HG03097 (cell line): ENCODE results near the gene CNOT6.

ENCODE experiments used
- ATAC-seq: cut with Tn5 transposase; IDR thresholded peaks from one replicate; pipeline ENCODE4 v1.9.1; 2021; ENCODE audit not compliant: unreplicated experiment, low FRiP score

Gene CNOT6

DNA sequence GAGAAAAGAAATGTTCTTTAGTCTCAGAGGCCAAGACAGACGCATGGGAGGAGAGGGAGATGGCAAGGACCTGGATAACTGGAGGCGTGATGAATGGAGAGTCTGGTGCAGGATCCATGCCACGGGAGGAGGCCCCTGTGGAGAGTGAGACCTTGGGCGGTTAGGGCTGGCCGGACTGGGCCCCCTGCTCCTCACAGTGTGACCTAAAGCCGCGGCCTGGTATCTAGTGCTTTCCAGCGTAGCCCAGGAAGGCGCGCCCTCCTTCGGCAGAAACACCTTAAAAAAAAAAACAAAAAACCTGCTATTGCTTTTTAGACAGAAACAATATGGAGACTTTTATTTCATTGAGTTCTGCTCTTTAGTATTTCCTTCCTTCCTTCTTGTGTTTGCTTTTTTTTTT, 64.1 kb downstream of the CNOT6 start:
- ATAC-seq = no peak

DNA sequence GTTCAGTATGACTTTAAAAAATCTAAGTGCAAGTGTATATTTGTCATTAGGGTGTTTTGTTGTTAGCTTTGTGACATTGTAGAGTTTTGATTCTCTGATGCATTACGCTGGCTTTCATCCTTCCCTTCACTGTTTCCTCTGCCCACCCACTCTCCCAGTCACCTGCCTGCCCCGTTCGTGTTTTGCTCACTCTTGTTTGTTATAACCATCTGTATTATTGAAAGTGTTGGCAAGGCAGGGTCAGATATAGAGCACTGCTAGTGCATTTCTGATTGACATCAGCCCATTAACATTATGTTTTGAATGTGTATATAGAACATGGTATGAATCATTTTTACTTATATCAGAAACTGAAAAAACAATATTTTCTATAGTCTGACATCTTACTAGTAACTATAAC, 69.8 kb downstream of the CNOT6 start:
- no peak for ATAC-seq

DNA sequence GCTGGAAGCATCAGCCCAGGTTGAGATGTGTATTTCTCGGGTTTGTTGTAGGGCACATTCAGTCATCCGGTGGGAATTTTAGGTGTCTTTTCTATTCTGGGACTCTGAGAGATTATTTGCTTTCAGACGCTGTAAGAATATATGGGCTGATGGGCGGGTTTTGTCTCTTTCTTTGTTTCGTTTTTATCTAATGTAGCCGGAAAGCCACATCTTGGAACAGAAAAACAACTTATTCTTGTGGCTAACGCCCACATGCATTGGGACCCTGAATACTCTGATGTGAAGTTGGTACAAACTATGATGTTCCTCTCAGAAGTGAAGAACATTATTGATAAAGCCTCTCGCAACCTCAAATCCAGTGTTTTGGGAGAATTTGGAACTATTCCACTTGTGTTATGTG, 74.7 kb downstream of the CNOT6 start:
- no peak for ATAC-seq

DNA sequence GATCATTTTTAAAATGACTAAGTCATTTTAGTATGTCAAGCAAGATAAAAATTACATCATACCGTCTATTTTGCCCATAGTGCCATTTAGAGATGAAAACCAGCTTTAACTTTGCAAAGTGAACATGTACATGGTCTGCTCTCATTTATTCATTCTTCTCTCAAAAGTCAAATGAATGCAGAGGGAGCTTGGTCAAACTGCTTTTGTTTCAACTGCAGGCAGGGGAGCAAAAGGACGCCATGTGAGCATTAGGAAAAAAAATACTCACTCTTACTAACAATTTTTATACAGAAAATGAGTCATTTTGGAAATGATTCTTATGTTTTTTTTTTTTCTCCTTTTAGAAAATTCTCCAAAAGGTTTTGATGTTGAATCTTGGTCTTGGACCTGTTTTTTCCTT, 81.4 kb downstream of the CNOT6 start:
- ATAC-seq = no peak

DNA sequence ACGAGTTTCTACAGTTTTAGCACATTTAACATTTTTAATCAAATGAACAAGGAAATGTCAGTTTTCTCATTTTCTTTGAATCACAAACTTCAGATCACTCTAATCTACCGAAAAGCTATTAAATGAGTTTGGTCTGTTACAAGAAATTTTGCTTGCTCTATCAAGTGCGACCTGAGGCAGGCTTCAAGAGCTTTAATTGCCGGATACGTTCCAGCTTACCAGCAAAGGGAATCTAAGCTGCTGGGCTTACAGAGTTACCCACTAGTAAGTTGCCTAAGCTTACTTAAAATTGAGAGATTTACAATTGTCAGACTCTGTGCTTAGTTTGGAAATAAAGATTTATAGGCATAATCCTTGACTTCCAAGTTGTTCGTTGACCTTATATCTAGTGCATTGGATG, 86.5 kb downstream of the CNOT6 start:
- ATAC-seq = no peak

DNA sequence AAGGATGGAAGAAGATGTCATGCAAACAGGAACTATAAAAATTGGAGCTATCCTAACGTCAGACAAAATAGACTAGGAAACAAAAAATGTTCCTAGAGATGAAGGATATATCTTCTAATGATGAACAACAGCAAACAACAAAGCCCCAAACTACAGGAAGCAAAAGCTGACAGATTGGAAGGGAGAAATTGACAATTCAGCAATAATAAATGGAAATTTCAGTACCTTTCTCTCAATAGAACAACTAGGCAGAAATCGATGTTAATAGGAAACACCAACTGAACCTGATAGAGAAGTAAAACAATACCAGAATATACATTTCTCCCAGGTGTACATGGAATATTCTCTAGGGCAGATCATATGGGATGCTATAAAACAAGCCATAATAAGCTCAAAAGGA, 89.6 kb downstream of the CNOT6 start:
- no peak for ATAC-seq

DNA sequence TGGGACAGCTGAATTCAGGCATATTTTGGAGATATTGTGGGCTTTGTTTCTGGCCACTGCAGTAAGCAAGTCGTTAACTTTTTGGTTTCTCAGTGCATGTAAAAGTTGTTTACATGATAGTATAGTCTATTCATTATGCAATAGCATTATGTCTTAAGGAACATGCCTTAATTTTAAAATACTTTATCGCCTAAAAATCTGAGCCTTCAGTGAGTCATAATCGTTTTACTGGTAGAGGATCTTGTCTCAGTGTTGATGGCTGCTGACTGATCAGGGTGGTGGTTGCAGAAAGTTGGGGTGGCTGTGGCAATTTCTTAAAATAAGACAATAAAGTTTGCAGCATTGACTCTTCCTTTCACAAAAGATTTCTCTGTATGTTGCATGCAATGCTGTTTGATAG, 92.0 kb downstream of the CNOT6 start:
- ATAC-seq = no peak

DNA sequence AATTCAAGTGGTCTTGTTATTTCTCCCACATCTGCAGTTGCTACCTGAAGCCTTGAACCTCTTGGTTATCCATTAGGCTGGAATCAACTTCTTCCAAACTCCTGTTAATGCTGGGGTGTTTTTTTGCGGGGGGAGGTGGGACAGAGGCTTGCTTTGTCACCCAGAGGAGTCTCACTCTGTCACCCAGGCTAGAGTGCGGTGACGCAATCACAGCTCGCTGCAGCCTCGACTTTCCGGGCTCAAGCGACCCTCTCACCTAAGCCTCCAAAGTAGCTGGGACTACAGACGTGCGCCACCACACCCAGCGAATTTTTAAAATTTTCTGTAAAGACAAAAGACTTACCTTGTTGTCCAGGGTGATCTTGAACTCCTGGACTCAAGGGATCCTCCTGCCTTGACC, 92.7 kb downstream of the CNOT6 start:
- ATAC-seq = no peak

DNA sequence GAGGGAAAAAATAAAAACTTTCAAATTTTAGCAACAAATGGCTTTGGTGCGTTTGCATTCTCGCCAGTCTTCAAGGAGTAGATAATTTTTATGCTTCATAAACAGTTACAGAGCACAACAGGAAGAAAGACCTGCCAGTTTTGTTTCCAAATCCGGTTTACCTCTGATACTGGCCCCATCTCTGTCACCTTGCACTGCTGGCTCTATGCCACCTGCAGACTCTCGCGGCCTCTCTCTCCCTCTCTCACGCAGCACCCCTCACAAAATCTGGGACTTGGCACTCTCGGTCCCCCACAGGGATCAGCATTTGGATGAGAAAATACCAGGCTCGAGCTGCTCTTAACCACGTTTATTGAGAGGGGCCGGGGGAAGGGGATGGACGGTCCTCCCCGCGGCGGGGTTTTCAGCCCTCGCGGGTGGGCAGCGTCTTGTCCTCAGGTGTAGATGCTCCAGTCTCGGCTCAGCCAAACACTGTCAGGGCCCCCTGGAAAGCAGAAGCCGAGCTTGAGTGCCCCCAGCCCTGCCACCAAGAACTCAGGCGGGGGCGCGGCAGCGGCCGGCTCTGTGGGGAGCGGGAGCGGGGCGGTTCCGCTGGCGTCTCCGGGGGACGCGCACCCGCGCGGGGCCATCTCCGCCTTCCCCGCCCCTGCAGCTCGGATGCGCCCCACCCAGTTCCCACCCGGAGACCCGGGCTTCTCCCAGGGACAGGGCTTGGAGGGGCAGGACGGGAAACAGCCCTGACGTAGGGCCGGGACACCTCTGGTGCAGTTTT, 95.8 kb downstream of the CNOT6 start:
- no peak for ATAC-seq

DNA sequence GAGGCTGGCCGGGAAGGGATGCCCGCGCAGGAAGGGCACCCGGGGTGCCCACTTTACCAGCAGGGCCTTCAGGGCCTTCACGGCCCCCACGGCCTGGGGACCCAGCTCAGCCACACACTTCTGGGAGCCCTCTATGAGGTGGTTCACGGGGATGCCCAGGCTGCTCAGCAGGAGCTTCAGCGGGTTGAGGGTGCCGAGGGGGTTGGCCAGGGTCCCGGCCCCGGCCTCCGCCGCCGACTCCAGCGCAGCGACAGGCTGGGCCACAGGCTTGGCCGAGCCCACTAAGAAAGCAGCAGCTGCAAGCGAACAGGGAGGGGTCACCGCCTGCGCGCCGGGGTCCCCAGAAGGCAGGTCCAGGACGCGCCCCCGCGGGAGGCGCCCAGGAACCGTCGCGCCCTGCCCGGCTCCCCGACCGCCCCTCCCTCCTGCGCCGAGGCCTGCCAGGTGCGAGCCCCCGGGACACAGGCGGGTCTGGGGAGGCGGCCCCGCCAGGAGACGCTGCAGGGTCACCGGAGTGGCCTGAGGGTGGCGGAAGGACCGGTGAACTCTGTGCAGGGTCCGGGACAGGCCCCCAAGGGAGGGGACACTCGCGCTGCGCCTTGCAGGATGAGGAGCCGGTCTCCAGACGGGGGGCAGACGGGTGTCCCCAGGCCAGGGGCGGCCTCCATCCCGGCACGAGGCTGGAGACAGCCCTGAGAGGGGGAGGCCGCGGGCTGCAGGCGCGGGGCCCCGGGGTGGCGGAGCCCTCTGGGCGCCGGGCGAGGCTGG, 96.5 kb downstream of the CNOT6 start:
- no peak for ATAC-seq

DNA sequence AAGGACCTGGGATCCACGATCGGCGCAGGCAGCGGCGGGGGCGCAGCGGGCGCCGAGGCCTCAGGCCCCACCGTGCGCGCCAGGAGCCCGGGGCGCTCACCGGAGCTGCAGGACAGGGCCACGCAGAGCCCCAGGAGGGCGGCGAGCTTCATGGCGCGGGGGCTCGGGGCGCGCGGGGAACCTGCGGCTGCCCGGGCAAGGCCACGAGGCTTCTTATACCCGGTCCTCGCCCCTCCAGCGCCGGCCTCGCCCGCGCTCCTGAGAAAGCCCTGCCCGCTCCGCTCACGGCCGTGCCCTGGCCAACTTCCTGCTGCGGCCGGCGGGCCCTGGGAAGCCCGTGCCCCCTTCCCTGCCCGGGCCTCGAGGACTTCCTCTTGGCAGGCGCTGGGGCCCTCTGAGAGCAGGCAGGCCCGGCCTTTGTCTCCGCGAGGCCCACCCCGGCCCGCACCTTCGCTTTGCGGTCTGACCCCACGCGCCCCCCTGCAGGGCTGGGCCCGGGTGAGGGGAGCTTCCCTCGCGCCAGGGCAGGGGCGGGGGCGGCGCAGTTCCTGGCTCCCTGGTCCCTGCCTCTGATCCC, 97.2 kb downstream of the CNOT6 start, which contains the start of gene SCGB3A1:
TSS of gene SCGB3A1 (minus strand) at position 189 of the 577 bp plus-strand sequence. CDS start at position 152, 37 bp downstream.
- ATAC-seq = no peak

DNA sequence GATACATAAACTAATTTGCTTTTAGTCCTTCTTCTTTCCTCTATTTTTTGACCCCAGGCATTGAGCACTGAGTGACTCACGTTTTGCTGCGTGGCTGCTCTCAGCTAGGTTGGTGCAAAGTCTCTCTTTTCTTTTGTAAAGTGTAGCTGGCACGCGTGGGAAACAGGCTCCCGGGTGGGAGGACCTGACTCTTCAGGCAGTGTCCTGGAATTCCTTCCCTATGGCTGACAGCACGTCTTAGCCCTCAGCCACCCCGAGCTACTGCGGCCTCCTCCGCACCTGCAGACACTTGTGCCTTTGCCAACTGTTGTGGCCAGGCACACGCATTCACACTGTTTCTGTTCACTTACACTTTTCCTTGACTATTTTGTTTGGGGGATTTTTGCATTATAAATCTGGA, 98.0 kb downstream of the CNOT6 start:
- ATAC-seq = no peak

DNA sequence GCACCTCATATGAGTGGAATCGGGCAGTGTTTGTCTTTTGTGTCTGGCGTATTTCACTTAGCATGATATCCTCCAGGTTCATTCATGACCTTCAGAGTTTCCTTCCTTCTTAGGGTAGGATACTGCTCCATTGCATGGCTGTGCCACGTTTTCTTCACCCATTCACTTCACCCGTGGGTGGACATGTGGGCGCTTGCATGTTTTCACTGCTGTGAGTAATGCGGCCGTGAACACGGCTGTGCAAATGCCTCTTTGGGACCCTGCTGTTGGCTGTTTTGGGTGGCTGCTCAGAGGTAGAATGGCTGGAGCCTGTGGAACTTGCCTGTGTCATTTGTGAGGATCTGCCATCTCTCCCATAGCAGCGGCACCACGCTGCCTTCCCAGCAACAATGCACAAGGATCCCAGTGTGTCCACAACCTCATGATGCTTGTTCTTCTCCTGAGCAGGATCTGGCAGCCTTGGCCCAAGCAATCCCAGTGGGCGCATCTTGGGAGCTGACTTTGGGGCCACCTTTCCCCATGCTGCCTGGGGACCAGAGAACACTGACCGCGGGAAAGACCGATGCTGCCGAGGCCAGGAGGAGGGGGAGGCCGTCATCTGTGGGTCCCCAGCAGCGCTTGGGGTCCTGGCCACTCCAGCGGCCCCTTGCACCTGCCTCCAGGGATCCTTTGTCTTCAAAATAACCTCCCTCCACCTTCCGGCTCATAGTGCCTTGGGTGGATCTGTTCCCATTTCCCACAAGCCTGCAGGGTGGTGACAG, 99.4 kb downstream of the CNOT6 start:
- no peak for ATAC-seq

DNA sequence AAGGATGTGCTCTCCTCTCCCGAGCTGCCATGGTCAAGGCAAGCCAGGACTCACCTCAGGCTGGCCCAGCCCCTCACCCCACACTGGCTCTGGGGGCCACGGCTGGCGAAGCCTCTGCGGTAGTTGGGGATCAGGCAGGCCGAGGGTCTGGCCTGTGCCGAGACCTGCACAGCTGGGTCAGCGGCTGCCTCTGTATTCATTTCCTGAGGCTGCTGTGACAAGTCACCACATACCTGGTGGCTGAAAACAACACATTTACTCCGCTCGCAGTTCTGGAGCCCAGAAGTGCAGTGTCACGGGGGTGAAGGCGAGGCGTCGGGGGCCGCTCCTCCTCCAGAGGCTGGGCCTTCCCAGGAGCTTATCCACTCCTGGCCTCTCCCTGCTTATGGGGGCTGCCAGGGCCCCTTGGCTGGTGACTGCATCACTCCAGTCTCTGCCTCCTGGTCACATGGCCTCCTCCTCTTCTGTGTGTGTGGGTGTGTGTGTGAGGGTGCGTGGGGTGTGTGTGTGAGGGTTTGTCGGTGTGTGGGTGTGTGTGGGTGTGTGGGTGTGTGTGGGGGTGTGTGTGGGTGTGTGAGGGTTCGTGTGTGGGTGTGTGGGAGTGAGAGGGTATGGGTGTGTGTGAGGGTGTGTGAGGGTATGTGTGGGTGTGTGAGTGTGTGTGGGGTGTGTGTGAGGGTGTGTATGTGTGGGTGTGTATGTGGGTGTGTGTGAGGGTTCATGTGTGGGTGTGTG, 100.3 kb downstream of the CNOT6 start:
- no peak for ATAC-seq

DNA sequence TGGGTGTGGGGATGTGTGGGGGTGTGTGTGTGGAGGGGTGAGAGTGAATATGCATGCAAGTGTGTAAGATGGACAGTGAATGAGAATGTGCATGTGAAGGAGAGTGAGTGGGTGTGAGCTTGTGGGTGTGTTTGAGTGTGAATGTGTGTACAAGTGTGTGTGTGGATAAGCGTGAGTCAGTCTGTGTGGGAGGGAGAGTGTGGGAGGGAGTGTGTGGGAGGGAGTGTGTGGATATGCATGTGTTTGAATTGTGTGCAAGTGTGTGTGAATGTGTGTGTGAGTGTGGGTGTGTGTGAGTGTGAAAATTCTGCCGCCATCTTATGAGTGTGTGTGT, 100.8 kb downstream of the CNOT6 start:
- no peak for ATAC-seq

DNA sequence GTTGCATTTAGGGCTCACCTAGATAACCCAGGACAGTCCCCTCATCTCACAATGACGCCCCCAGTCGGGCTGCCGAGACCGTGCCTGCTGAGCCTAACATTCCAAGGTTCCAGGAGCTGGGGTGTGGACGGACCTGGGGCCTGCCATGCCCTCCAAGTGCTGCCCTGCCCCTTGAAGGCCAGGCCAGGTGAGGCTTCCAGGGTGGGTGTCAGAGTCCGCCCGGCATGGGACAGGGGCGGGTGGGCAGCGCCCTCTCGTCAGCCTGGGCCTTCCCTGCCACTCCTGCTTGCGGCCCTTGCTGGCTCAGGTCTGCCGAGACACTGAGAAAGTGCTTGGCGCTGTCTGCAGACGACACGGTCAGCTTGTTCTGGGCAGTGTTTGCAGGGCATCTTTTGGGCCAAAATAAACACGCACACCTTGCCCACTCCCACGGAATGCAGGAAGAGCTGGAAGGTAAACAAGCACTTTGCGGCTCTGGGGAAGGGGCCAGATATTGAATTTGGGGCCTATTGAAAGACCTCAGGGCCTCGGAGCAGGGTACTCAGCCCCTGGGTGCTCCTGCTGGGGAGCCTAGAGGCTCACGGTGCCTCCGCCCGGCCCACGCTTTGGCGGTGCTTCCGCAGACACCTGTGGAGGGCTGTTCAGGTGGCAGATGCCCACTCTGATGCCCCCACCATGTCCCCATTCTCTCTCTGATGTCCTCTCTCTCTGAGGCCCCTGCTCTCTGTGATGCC, 101.4 kb downstream of the CNOT6 start:
- ATAC-seq = no peak

DNA sequence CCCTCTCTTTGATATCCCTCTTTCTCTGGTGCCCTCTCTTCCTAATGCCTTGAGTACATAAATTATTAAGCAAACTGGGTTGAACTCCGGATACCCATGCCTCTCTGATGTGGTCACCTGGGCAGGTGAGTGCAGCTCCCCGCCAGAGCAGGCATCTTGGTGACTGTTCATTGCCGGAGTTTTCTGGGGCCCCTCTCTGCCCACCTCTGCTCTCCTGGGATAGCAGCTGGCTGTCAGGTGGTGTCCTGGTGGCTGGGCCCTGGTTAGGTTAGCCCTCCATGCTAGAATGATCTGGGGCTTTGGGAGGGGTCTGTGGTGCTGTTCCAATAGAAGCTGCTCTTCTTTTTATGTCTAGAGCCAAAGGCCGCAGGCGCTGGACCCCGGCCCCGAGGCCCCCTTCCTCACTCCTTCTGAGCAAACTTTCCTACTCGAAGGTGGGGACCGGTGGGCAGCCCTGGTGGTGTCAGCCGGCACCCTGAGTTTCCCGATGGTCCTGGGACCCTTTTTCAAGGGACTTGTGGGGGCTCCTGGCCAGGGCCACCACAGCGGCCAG, 102.0 kb downstream of the CNOT6 start:
- no peak for ATAC-seq

DNA sequence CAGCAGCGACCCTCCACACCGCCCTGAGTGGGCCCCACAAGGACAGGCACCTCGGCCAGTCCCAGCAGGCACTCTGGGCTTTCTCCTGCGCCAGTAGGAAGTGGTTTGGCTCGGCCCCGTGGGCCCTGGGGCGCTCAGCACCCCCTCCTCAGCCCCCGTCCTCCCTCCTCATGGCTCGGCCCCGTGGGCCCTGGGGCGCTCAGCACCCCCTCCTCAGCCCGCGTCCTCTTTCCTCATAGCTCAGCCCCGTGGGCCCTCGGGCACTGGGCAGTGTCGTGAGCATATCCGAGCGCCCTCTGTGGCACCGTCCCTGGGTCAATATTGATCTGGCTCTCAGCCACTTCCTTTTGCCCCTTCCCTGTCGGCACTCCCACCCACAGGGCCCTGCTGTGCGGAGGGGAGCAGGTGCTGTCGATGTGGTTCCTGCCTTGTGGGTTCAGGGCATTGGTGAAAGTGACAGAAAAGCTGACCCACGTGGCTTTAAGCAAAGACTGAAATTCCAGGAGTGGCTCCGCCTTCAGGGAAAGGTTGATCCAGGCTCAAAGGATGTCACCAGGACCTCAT, 102.6 kb downstream of the CNOT6 start:
- ATAC-seq = no peak

DNA sequence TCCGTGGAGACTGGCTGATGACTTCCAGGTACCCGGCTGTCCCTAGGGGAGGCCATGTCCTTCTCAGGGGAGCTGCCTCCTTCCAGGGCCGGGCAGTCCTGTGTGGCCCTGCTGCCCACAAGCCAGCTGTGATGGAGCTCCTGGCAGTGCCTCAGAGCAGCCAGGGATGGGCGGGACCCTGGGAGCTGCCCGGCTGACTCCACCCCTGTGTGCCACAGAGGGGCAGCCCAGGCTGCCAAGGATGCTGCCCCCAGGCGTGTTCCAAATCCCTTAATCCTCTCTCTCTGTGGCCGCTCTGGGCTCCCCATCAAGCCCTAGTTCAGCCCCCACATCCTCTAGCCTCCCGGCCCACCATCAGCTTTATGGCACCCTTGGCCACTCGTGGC, 104.1 kb downstream of the CNOT6 start:
- no peak for ATAC-seq
